NCI-H1417 treated with DMSO at 0.1 percent for 48 hours (cell line): ENCODE measurements around the gene STK38L.

Experiments used
- DNase-seq: peaks from one replicate; lab custom pipeline; 2025; lab: John Stamatoyannopoulos, UW

STK38L gene

GRCh38 chr12:27316947-27317346 is 72.9 kb downstream of the STK38L start:
- DNase-seq = no peak

- DNase-seq = no peak
Measured at GRCh38 chr12:27319409-27319808, 75.3 kb downstream of the STK38L start.

GRCh38 chr12:27319848-27320247 is 75.8 kb downstream of the STK38L start:
- no peak for DNase-seq

- DNase-seq = no peak
Measured at GRCh38 chr12:27324530-27324929, 80.4 kb downstream of the STK38L start.

- no peak for DNase-seq
Measured at GRCh38 chr12:27330846-27331245, 86.8 kb downstream of the STK38L start.

GRCh38 chr12:27331291-27331926 is 87.3 kb downstream of the STK38L start:
- DNase-seq = no peak

- DNase-seq = no peak
Measured at GRCh38 chr12:27331927-27332324, 87.8 kb downstream of the STK38L start.

- no peak for DNase-seq
Measured at GRCh38 chr12:27332407-27332713, 88.3 kb downstream of the STK38L start.

- peak; percentile 14 for DNase-seq
Measured at GRCh38 chr12:27332714-27333402, 88.8 kb downstream of the STK38L start, which contains the start of gene BMAL2. BMAL2 (plus strand) TSS chr12:27332836; CDS start chr12:27333073, 237 bp downstream.

- DNase-seq = no peak
Measured at GRCh38 chr12:27333403-27334009, 89.4 kb downstream of the STK38L start.

GRCh38 chr12:27334042-27334720 is 90.1 kb downstream of the STK38L start:
- no peak for DNase-seq

- DNase-seq = no peak
Measured at GRCh38 chr12:27334721-27335082, 90.6 kb downstream of the STK38L start.

- DNase-seq = no peak
Measured at GRCh38 chr12:27335364-27336281, 91.5 kb downstream of the STK38L start.

GRCh38 chr12:27336282-27336653 is 92.2 kb downstream of the STK38L start:
- no peak for DNase-seq

GRCh38 chr12:27337376-27337775 is 93.3 kb downstream of the STK38L start:
- no peak for DNase-seq

- no peak for DNase-seq
Measured at GRCh38 chr12:27338473-27338872, 94.4 kb downstream of the STK38L start.

- DNase-seq = no peak
Measured at GRCh38 chr12:27340971-27341370, 96.9 kb downstream of the STK38L start.

GRCh38 chr12:27342536-27342935 is 98.5 kb downstream of the STK38L start:
- no peak for DNase-seq

- no peak for DNase-seq
Measured at GRCh38 chr12:27343255-27344000, 99.3 kb downstream of the STK38L start.

- DNase-seq = no peak
Measured at GRCh38 chr12:27344246-27344645, 100.2 kb downstream of the STK38L start.

- no peak for DNase-seq
Measured at GRCh38 chr12:27344760-27345159, 100.7 kb downstream of the STK38L start.
